Measurements from ENCODE around the gene CASP10. TPM values are rescaled to one million over a fixed set of nuclear protein-coding genes. Genes with fewer than 3 reads are reported as not detected.
A peak's percentile ranks its signal among the peaks of the same experiment; 100 is the strongest.
"Not testable (repeated sequence)": the region's sequence is repeated elsewhere in the genome, so short reads cannot be mapped to it uniquely, and the experiment has no call there.

Gene CASP10
- 40.7 and 46.2 TPM in 2 replicates for total RNA-seq

GRCh38 chr2:201182650-201183364, at the start of gene CASP10:
Gene CASP10, plus strand, starts transcription at chr2:201183141. Its CDS starts 2,637 bp downstream, at chr2:201185778.
- DNase-seq (ENCODE audit: low read depth in 2 of 2), result peak; percentile 80 to 91

GRCh38 chr2:201135386-201135785, 47.6 kb upstream of the CASP10 start:
- no peak for DNase-seq (ENCODE audit: low read depth in 2 of 2)

GRCh38 chr2:201136889-201137321, 46.0 kb upstream of the CASP10 start:
- DNase-seq (ENCODE audit: low read depth in 2 of 2), result no peak

- DNase-seq (ENCODE audit: low read depth in 2 of 2), result no peak
These were observed 45.2 kb upstream of the CASP10 start for GRCh38 chr2:201137505-201138400.

GRCh38 chr2:201138401-201138970, 44.5 kb upstream of the CASP10 start:
- no peak for DNase-seq (ENCODE audit: low read depth in 2 of 2)

GRCh38 chr2:201138986-201139781, 43.8 kb upstream of the CASP10 start:
- not testable (repeated sequence) for DNase-seq (ENCODE audit: low read depth in 2 of 2)

- no peak for DNase-seq (ENCODE audit: low read depth in 2 of 2)
These were observed 42.9 kb upstream of the CASP10 start for GRCh38 chr2:201139836-201140604.

GRCh38 chr2:201144101-201145051, 38.6 kb upstream of the CASP10 start:
- no peak for DNase-seq (ENCODE audit: low read depth in 2 of 2)

- no peak for DNase-seq (ENCODE audit: low read depth in 2 of 2)
These were observed 34.4 kb upstream of the CASP10 start for GRCh38 chr2:201148434-201148990.

GRCh38 chr2:201149064-201149820, 33.7 kb upstream of the CASP10 start:
- peak in 1 of 2 donors; percentile 75 for DNase-seq (ENCODE audit: low read depth in 2 of 2)

- not testable (repeated sequence) for DNase-seq (ENCODE audit: low read depth in 2 of 2)
These were observed 33.1 kb upstream of the CASP10 start for GRCh38 chr2:201149821-201150165.

GRCh38 chr2:201150454-201151020, 32.4 kb upstream of the CASP10 start:
- DNase-seq (ENCODE audit: low read depth in 2 of 2), result no peak

- DNase-seq (ENCODE audit: low read depth in 2 of 2), result peak; percentile 52 to 84
These were observed 31.6 kb upstream of the CASP10 start for GRCh38 chr2:201151127-201151981.

- DNase-seq (ENCODE audit: low read depth in 2 of 2), result no peak
These were observed 30.4 kb upstream of the CASP10 start for GRCh38 chr2:201152517-201152916.

GRCh38 chr2:201152999-201153815, 29.7 kb upstream of the CASP10 start:
- no peak for DNase-seq (ENCODE audit: low read depth in 2 of 2)
